H9 (cell line): Measurements from ENCODE around the gene RNF148. TPM values are rescaled to one million over a fixed set of nuclear protein-coding genes. Genes with fewer than 3 reads are reported as not detected.

ENCODE experiments used
- DNase-seq: peaks from one replicate; pipeline ENCODE4 v3.0.0-alpha.2; 2017
- H2AFZ ChIP-seq: one replicate; pipeline ENCODE4 v1.6.1; 2013; ENCODE audit warnings: mild to moderate bottlenecking, low read length, control low read depth, moderate library complexity
- H2AK5ac ChIP-seq: 2 replicates; pipeline ENCODE4 v1.6.1; 2013; ENCODE audit warnings: low read length, control low read depth, mixed read lengths; ENCODE audit not compliant: insufficient read length
- H2BK120ac ChIP-seq: one replicate; pipeline ENCODE4 v1.6.1; 2013; ENCODE audit warnings: low read depth, mild to moderate bottlenecking, low read length, control low read depth, inconsistent platforms; ENCODE audit not compliant: poor library complexity, severe bottlenecking
- H2BK12ac ChIP-seq: 2 replicates; pipeline ENCODE4 v1.6.1; 2013; ENCODE audit warnings: low read length, control low read depth, mixed read lengths, low read depth; ENCODE audit not compliant: insufficient read length
- H2BK15ac ChIP-seq: 2 replicates; pipeline ENCODE4 v1.6.1; 2013; ENCODE audit warnings: low read depth, low read length, control low read depth
- H2BK20ac ChIP-seq: one replicate; pipeline ENCODE4 v1.6.1; 2013; ENCODE audit warnings: low read depth, mild to moderate bottlenecking, low read length, control low read depth, inconsistent platforms; ENCODE audit not compliant: poor library complexity, severe bottlenecking
- H2BK5ac ChIP-seq: 2 replicates; pipeline ENCODE4 v1.6.1; 2013; ENCODE audit warnings: low read length, control low read depth, mixed read lengths; ENCODE audit not compliant: insufficient read length
- H3K14ac ChIP-seq: 2 replicates; pipeline ENCODE4 v1.6.1; 2013; ENCODE audit warnings: low read length, control low read depth; ENCODE audit not compliant: insufficient read depth
- H3K18ac ChIP-seq: 2 replicates; pipeline ENCODE4 v1.6.1; 2013; ENCODE audit warnings: low read depth, mild to moderate bottlenecking, mixed read lengths, low read length, control low read depth; ENCODE audit not compliant: insufficient read length
- H3K23ac ChIP-seq: 2 replicates; pipeline ENCODE4 v1.6.1; 2013; ENCODE audit warnings: low read length, control low read depth, mixed read lengths, low read depth; ENCODE audit not compliant: insufficient read length
- H3K23me2 ChIP-seq: 2 replicates; pipeline ENCODE4 v1.6.1; 2013; ENCODE audit warnings: low read depth, mild to moderate bottlenecking, mixed read lengths, low read length, control low read depth; ENCODE audit not compliant: insufficient read length, poor library complexity, severe bottlenecking
- H3K27ac ChIP-seq: 2 replicates; pipeline ENCODE4 v1.5.1; 2013; ENCODE audit warnings: low read length, control low read depth, mixed read lengths, low read depth; ENCODE audit not compliant: insufficient read length
- H3K27me3 ChIP-seq: 2 replicates; pipeline ENCODE4 v1.6.1; 2013; ENCODE audit warnings: low read length, control low read depth, inconsistent platforms; ENCODE audit not compliant: insufficient read depth
- H3K4ac ChIP-seq: 2 replicates; pipeline ENCODE4 v1.6.1; 2013; ENCODE audit warnings: low read depth, mild to moderate bottlenecking, control low read depth, inconsistent platforms, low read length, moderate library complexity
- H3K4me1 ChIP-seq: 2 replicates; pipeline ENCODE4 v1.6.1; 2013; ENCODE audit warnings: low read length, control low read depth, inconsistent platforms; ENCODE audit not compliant: insufficient read depth
- H3K4me2 ChIP-seq: 2 replicates; pipeline ENCODE4 v1.6.1; 2013; ENCODE audit warnings: low read length, control low read depth, mixed read lengths; ENCODE audit not compliant: insufficient read length, insufficient read depth
- H3K56ac ChIP-seq: 2 replicates; pipeline ENCODE4 v1.6.1; 2013; ENCODE audit warnings: low read depth, mild to moderate bottlenecking, mixed read lengths, low read length, control low read depth; ENCODE audit not compliant: insufficient read length
- H3K79me1 ChIP-seq: 2 replicates; pipeline ENCODE4 v1.6.1; 2013; ENCODE audit warnings: low read depth, mild to moderate bottlenecking, moderate library complexity, low read length, control low read depth, inconsistent platforms; ENCODE audit not compliant: insufficient read depth, poor library complexity, severe bottlenecking
- H3K79me2 ChIP-seq: 2 replicates; pipeline ENCODE4 v1.6.1; 2013; ENCODE audit warnings: low read length, control low read depth, inconsistent platforms; ENCODE audit not compliant: insufficient read depth
- H3K9ac ChIP-seq: 2 replicates; pipeline ENCODE4 v1.6.1; 2013; ENCODE audit warnings: low read length, control low read depth, mixed read lengths; ENCODE audit not compliant: insufficient read length; ENCODE audit errors: extremely low read depth
- H3K9me3 ChIP-seq: one replicate; pipeline ENCODE4 v1.6.1; 2013; ENCODE audit warnings: low read depth, low read length, inconsistent platforms; ENCODE audit not compliant: control insufficient read depth
- H3T11ph ChIP-seq: one replicate; pipeline ENCODE4 v1.6.1; 2013; ENCODE audit warnings: mild to moderate bottlenecking, low read length, control low read depth, inconsistent platforms
- H4K20me1 ChIP-seq: one replicate; pipeline ENCODE4 v1.6.1; 2013; ENCODE audit not compliant: control insufficient read depth, insufficient read length, insufficient read depth
- H4K5ac ChIP-seq: 2 replicates; pipeline ENCODE4 v1.6.1; 2013; ENCODE audit warnings: low read depth, mild to moderate bottlenecking, mixed read lengths, low read length, control low read depth; ENCODE audit not compliant: insufficient read length
- H4K8ac ChIP-seq: replicated peaks from 2 replicates; pipeline ENCODE4 v1.6.1; 2013; ENCODE audit warnings: low read length, control low read depth, mixed read lengths, low read depth; ENCODE audit not compliant: insufficient read length
- H4K91ac ChIP-seq: 2 replicates; pipeline ENCODE4 v1.6.1; 2013; ENCODE audit warnings: low read depth, mild to moderate bottlenecking, moderate library complexity, mixed read lengths, low read length, control low read depth; ENCODE audit not compliant: insufficient read length
- H3K27ac Mint-ChIP-seq, 3 experiments: 2 replicates in 2 of 3; 3 replicates in 1 of 3; pipeline ENCODE4 v1.8.0; 2020 to 2021; ENCODE audit warnings: mixed read lengths in 3 of 3, mild to moderate bottlenecking in 1 of 3, moderate library complexity in 1 of 3
- H3K27me3 Mint-ChIP-seq: 2 replicates; pipeline ENCODE4 v1.8.0; 2021; ENCODE audit warnings: low read depth, mild to moderate bottlenecking, moderate library complexity, mixed read lengths
- H3K36me3 Mint-ChIP-seq, 3 experiments: 2 replicates in 2 of 3; 3 replicates in 1 of 3; pipeline ENCODE4 v1.8.0; 2020 to 2021; ENCODE audit warnings: low read depth in 3 of 3, mixed read lengths in 3 of 3; ENCODE audit not compliant: insufficient read depth in 1 of 3
- H3K4me1 Mint-ChIP-seq, 2 experiments: 2 replicates each; pipeline ENCODE4 v1.8.0; 2020; ENCODE audit warnings: mixed read lengths in 2 of 2
- H3K4me3 Mint-ChIP-seq, 2 experiments: 2 replicates in 1 of 2; 3 replicates in 1 of 2; pipeline ENCODE4 v1.8.0; 2020 to 2021; ENCODE audit warnings: mild to moderate bottlenecking in 2 of 2, mixed read lengths in 2 of 2, moderate library complexity in 1 of 2
- H3K9me3 Mint-ChIP-seq, 2 experiments: 2 replicates in 1 of 2; 3 replicates in 1 of 2; pipeline ENCODE4 v1.8.0; 2020; ENCODE audit warnings: mild to moderate bottlenecking in 2 of 2, mixed read lengths in 2 of 2, moderate library complexity in 1 of 2
- WGBS: extraction: QIAGEN DNeasy Blood & Tissue Kit; methylation state at CpG from one replicate; pipeline ENCODE4 v1.1.7; 2013; ENCODE audit warnings: missing lambda C conversion rate, low lambda C conversion rate, mixed read lengths; ENCODE audit not compliant: insufficient read length; ENCODE audit errors: extremely low coverage; 5-methylcytosine and 5-hydroxymethylcytosine counted together
- total RNA-seq: library from RNA; stranded (reverse); gene quantifications from 2 replicates; pipeline ENCODE4 v1.2.1, GENCODE V29; 2021
- TF ChIP-seq, protein P1 (sequence below): fragments of 200-600 bp; sonication (generic); conservative IDR thresholded peaks from 3 replicates; pipeline ENCODE4 v1.8.0; 2021; ENCODE audit warnings: antibody characterized with exemption, mild to moderate bottlenecking

The RNF148 gene
- total RNA-seq, 1 experiment from 2014 or later = 0.39 TPM

GRCh38 chr7:122689346-122690109 lies 13.2 kb downstream of the RNF148 start:
- no CpG with 5 or more reads among the region's 13 CpGs for WGBS

More at GRCh38 chr7:122689346-122690109, 13.2 kb downstream of the RNF148 start:
- Histone ChIP-seq H3K23ac (no peak overlapping the region), H2AK5ac (no peak overlapping the region), H2BK5ac (no peak overlapping the region), H3K27me3 (no peaks in the 10 kb centered on the region), H2BK120ac (no peak overlapping the region), H3K79me2 (no peaks in the 10 kb centered on the region), H2BK15ac (no peak overlapping the region), H3K56ac (no peak overlapping the region), H2BK12ac (no peak overlapping the region), H4K20me1 (no peaks in the 10 kb centered on the region), H3K4me2 (no peak overlapping the region), H4K91ac (no peak overlapping the region), H3K79me1 (no peaks in the 10 kb centered on the region), H3K4ac (no peak overlapping the region), H3K14ac (no peak overlapping the region), H3K9me3 (peaks cover 5% of the 10 kb centered on the region), H3K27ac (no peak overlapping the region), H2AFZ (no peak overlapping the region), H4K5ac (no peak overlapping the region), H3T11ph (no peak overlapping the region), H4K8ac (no peak overlapping the region), H3K23me2 (no peaks in the 10 kb centered on the region), H3K4me1 (peaks cover 7% of the 10 kb centered on the region; the same call in 1 of the 2 replicates), H3K9ac (no peak overlapping the region), H2BK20ac (no peak overlapping the region), H3K18ac (no peak overlapping the region)
- TF ChIP-seq, protein P1, sequence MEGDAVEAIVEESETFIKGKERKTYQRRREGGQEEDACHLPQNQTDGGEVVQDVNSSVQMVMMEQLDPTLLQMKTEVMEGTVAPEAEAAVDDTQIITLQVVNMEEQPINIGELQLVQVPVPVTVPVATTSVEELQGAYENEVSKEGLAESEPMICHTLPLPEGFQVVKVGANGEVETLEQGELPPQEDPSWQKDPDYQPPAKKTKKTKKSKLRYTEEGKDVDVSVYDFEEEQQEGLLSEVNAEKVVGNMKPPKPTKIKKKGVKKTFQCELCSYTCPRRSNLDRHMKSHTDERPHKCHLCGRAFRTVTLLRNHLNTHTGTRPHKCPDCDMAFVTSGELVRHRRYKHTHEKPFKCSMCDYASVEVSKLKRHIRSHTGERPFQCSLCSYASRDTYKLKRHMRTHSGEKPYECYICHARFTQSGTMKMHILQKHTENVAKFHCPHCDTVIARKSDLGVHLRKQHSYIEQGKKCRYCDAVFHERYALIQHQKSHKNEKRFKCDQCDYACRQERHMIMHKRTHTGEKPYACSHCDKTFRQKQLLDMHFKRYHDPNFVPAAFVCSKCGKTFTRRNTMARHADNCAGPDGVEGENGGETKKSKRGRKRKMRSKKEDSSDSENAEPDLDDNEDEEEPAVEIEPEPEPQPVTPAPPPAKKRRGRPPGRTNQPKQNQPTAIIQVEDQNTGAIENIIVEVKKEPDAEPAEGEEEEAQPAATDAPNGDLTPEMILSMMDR = peak; percentile 43
- no peak for DNase-seq
- H3K27ac Mint-ChIP-seq = no peak overlapping the region
- no peak overlapping the region for H3K4me3 Mint-ChIP-seq
- H3K36me3 Mint-ChIP-seq = peaks cover 9 to 12% (median 9%) of the 10 kb centered on the region in 3 experiments
- no peaks in the 10 kb centered on the region for H3K27me3 Mint-ChIP-seq
- peaks cover 10 to 13% of the 10 kb centered on the region in 2 experiments for H3K9me3 Mint-ChIP-seq
- H3K4me1 Mint-ChIP-seq = peaks cover 23 to 33% of the 10 kb centered on the region in 2 experiments
